Stimulated activated CD4-positive, alpha-beta T cell treated with anti-CD3 and anti-CD28 coated beads, Interleukin-12 subunit alpha, Interleukin-12 subunit beta, amount 100 ng/mL, for 48 hours (primary cell): ENCODE results near the gene F2RL3.
"Not testable (repeated sequence)": the region's sequence is repeated elsewhere in the genome, so short reads cannot be mapped to it uniquely, and the experiment has no call there.

Experiments used
- DNase-seq, 3 donors: peaks; one replicate each; pipeline ENCODE4 v3.0.0-alpha.2; 2020; ENCODE audit warnings: low read depth in 2 of 3, low spot score in 1 of 3

The F2RL3 gene

GRCh38 chr19:16874978-16875299, 13.9 kb upstream of the F2RL3 start:
- not testable (repeated sequence) for DNase-seq

DNA sequence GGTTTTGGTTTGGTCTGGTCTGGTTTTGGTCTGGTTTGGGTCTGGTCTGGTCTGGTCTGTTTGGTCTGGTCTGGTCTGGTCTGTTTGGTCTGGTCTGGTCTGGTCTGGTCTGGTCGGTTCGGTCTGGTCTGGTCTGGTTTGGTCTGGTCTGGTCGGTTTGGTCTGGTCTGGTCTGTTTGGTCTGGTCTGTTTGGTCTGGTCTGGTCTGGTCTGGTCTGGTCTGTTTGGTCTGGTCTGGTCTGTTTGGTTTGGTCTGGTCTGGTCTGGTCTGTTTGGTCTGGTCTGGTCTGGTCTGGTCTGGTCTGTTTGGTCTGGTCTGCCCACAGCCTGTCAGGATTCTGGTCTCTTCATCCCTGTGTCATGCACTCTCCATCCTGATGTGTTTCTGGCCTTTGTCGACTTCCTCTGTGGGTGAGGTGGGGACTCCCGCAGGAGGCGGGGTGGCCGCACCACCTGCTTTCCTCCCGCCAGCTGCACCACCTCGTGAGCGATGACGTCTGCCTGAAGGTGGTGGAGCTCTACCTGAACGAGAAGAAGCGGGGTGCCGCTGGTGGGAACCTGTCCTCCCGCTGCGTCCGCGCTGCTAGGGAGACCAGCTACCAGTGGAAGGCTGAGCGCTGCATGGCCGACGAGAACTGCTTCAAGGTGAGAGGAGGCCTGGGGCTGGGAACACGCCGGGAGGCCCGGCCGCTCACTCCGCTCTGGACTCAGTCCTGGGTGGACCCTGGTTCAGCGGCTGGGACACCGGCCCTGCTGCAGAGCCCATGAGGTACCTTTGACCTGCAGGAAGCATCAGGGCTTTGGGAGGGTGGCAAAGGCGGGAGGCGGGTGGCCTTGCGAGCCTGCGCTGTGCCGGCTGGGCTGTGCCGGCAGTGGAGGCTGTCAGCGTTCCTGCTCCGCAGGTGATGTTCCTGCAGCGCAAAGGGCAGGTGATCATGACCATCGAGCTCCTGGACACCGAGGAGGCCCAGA, 12.9 kb upstream of the F2RL3 start:
- DNase-seq = no peak

- no peak for DNase-seq
Measured at GRCh38 chr19:16876904-16877361, 11.9 kb upstream of the F2RL3 start.

DNA sequence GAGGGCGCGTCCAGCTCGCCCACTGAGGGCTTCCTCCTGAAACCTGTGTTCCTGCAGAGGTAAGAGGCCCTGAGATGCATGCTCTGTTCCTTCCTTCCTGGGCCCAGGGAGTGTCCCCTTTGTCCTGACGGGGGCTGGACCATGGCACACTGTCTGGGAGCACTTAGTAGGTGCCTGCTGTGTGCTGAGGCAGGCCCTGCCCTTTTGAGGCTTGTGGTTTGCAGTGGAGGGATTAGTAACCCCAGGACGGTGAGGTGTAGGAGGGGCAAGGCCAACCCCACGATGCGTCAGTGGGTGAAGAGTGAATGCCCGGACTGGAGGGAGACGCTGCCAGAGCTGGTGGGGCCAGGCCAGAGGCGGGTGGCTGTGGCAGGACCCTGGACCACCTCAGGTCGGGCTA, 11.2 kb upstream of the F2RL3 start:
- no peak for DNase-seq

DNA sequence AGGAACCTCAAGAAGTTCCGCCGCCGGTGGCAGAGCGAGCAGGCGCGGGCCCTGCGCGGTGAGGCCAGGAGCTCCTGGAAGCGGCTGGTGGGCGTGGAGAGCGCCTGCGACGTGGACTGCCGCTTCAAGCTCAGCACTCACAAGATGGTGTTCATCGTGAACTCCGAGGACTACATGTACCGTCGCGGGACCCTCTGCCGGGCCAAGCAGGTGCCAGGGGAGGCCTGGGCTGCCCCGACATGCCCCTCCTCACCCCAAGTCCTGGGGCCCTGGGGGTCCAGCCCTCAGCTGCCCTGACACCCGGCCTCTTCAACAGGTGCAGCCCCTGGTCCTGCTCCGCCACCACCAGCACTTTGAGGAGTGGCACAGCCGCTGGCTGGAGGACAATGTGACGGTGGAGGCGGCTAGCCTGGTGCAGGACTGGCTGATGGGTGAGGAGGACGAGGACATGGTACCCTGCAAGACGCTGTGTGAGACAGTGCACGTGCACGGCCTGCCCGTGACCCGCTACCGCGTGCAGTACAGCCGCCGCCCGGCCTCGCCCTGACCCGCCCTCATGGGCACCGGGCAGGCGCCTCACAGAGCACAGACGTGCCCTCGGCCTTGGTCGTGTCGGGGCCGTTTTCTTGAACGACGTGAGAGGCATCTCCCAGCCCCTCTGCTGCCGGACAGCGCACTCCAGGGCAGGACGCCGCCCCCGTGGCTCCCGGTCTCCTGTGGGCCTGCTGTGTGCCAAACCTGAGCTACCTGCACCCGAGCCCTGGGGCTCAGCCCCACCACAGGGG, 10.4 kb upstream of the F2RL3 start:
- DNase-seq = no peak

GRCh38 chr19:16880884-16881554, 7.8 kb upstream of the F2RL3 start:
- no peak for DNase-seq

GRCh38 chr19:16882146-16882545, 6.7 kb upstream of the F2RL3 start:
- DNase-seq = no peak

DNA sequence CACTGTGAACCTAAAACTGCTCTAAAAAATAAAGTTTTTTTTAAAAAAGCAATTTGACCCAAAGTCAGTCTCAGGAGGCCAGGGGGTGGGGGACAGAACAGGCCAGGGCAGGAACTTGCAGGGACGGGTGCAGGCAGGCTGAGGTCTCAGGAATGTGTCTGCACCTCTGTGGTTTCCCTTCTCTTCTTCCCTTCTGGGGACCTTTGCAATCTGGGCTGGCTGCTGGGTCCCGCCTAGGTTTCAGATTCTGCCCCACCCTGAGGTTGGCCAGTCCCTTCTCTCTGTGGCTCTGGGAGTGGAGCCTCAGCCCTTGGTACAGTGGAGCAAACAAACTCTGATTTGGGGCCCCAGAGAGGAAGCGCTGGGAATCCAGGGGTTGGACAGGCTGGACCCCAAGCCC, 5.3 kb upstream of the F2RL3 start:
- no peak for DNase-seq

DNA sequence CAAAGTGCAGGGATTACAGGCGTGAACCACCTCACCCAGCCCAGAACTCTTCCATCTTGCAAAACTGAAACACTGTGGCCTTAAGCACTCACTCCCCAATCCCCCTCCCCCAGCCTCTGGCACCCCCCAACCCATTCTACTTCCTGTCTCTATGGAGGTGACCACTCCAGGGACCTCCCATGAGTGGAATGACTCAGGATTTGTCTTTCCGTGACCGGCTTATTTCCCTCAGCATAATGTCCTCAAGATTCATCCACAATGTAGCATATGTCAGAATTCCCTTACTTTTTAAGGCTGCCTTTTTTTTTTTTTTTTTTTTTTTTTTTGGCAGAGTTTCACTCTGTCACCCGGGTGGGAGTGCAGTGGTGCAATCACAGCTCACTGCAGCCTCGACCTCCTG, 3.6 kb upstream of the F2RL3 start:
- no peak for DNase-seq

GRCh38 chr19:16886305-16886880, 2.4 kb upstream of the F2RL3 start:
- no peak for DNase-seq

DNA sequence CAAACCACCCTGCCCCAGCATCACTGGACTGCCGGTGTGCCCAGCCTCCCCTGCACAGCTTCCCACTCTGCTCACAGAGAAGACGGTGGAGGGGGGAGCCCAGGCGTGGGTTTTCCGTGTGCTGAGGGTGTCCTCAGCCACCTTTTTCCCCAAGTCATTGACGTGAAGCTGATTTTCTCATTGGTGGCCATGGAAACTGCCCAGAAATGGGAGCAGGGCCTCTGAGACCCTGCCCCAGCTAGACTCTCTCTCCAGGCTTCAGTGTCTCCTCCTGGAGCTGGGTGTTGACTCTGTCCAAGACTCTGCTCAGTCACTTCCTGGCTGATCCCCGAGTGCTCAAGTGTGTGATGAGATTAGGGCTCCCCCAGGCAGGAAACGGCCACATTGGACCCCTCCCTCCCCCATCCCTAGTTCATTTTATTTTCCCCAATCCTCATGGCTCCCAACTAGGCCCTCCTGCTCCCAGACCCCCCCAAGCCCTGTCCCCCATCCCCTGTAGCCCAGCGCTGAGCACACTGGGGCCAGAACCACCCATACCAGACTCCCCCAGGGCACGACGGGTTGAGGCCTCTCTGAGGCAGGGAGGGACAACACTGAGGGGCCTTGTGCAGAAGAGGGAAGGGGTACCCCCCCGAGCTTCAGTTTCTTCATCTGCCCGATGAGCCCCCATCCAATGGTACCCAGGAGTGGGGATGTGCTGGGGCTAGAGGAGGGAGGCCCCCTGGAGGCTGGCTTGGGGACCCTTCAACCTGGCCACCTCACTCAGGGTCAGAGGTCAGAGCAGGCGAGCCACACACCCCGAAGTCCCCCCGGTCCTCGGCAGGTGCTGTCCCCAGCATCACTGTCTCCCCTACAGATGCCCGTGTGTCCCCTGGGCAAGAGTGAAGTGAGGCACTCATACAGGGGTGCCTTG, 1.2 kb upstream of the F2RL3 start:
- no peak for DNase-seq

DNA sequence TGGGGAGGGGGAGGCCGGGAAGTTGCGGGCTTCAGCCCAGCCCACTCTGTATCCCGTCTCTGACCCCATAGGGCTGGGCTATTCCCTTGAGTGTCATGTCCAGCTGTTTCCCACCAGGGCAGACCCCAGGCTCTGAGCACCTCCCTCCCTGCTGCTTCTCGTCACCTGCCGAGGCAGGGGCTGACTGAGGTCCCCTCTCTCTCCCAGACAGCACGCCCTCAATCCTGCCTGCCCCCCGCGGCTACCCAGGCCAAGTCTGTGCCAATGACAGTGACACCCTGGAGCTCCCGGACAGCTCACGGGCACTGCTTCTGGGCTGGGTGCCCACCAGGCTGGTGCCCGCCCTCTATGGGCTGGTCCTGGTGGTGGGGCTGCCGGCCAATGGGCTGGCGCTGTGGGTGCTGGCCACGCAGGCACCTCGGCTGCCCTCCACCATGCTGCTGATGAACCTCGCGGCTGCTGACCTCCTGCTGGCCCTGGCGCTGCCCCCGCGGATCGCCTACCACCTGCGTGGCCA, 625 bp downstream of the F2RL3 start:
- DNase-seq = no peak

GRCh38 chr19:16889883-16890460, 1.2 kb downstream of the F2RL3 start:
- DNase-seq = no peak

DNA sequence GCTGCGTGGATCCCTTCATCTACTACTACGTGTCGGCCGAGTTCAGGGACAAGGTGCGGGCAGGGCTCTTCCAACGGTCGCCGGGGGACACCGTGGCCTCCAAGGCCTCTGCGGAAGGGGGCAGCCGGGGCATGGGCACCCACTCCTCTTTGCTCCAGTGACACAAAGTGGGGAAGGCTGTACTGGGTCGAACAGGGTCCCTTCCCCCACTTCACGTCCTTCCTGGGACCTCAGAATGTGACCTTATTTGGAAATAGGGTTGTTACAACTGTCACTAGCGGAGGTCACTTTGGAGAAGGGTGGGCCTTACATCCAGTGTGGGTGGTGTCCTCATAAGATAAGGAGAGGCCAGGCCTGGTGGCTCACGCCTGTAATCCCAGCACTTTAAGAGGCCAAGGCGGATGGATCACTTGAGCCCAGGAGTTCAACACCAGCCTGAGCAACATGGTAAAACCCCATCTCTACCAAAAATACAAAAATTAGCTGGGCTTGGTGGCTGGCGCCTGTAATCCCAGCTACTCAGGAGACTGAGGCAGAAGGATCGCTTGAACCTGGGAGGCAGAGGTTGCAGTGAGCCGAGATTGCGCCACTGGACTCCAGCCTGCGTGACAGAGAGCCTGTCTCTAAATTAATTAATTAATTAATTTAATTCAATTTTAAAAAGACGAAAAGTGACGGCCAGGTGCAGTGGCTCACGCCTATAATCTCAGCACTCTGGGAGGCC, 1.8 kb downstream of the F2RL3 start:
- no peak for DNase-seq

- DNase-seq = no peak
Measured at GRCh38 chr19:16891696-16892382, 3.0 kb downstream of the F2RL3 start.

- no peak for DNase-seq
Measured at GRCh38 chr19:16892436-16892835, 3.6 kb downstream of the F2RL3 start.

DNA sequence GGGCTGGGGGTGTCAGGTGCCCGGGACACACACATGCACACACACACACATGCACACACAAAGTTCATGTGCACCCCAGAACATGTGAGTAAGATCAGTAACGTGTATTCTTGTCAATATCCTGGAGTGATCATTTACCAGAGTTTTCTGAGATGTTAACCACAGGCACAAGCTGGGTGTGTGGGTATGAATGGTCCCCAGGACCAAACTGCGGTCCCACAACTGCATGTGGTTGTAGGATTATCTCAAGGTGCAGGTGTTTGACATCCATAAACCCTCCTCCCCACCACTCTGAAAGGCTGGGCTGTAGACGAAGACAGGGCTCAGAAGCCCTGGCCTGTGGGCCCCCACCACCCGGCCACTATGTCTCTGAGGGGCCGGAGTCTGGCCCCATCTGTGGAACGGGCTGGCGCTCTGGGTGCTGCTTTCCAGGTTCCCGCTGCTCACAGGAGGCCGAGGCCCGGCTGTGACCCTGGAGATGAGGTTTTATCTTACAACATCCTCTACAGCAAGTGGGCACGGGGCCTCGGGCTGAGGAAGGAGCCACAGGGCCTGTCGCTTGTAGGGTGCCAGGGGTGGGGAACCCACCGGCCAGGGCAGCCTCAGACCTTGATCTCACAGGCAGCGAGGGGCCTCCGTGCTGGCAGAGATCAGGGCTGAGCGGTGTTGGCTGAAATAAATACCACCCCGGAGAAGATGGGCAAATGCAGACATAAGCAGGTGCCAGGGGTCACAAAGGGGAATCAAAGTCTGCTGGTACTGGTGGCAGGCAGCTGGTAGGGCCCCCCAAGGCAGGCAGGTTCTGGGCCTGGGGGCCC, 4.3 kb downstream of the F2RL3 start:
- no peak for DNase-seq

DNA sequence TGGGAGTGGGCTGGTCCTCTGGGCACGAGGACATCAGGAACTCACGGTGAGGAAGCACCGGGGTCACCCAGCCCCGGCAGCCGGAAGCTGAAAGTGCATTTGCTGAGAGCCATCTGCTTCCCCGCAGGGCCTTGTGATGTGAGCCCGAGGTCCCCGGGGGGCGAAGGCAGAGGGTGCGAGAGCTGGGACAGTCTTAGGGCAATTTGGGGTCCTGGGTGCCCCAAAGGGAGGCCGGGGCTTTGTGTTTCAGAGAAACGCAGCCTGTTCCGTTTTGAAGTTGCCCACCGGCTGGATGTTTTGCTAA, 4.8 kb downstream of the F2RL3 start:
- no peak for DNase-seq
